Ascending aorta (tissue), 2 donors: ENCODE results near the gene NLRC3. TPM values are rescaled to one million over a fixed set of nuclear protein-coding genes. Genes with fewer than 3 reads are reported as not detected.

Experiments used
- DNase-seq, 2 donors: peaks; one replicate each; pipeline ENCODE4 v3.0.0-alpha.2; 2019; ENCODE audit warnings: low spot score in 2 of 2
- H3K27ac ChIP-seq, 2 donors: fragments of 200-600 bp; sonication (generic); one replicate each; pipeline ENCODE4 v1.5.1; 2016 to 2017; ENCODE audit warnings: mild to moderate bottlenecking in 1 of 2
- H3K27me3 ChIP-seq: fragments of 200-600 bp; sonication (generic); one replicate; pipeline ENCODE4 v1.5.1; 2017
- H3K36me3 ChIP-seq, 2 donors: fragments of 200-600 bp; sonication (generic); one replicate each; pipeline ENCODE4 v1.5.1; 2016
- H3K4me1 ChIP-seq, 2 donors: fragments of 200-600 bp; sonication (generic); one replicate each; pipeline ENCODE4 v1.5.1; 2016 to 2017; ENCODE audit warnings: mild to moderate bottlenecking in 1 of 2
- H3K4me3 ChIP-seq, 2 donors: fragments of 200-600 bp; sonication (generic); one replicate each; pipeline ENCODE4 v1.5.1; 2016 to 2017; ENCODE audit warnings: mild to moderate bottlenecking in 1 of 2
- H3K9me3 ChIP-seq, 2 donors: fragments of 200-600 bp; sonication (generic); one replicate each; pipeline ENCODE4 v1.5.1; 2016
- CTCF ChIP-seq, 3 experiments: fragments of 200-600 bp in 2 of 3; fragments of 450-650 bp in 1 of 3; sonication (generic) in 2 of 3; IDR thresholded peaks; one replicate each; pipeline ENCODE4 v1.5.1; 2016 to 2019; ENCODE audit warnings: antibody characterized with exemption in 3 of 3, mild to moderate bottlenecking in 1 of 3, moderate library complexity in 1 of 3
- intact Hi-C: fragments of 100-400 bp; cut with DNase I; formaldehyde crosslinking; loops from one replicate; pipeline ENCODE4 v1.15.1; 2023
- total RNA-seq: library from RNA; depleted of rRNA; stranded (reverse); fragments of >200 nt; gene quantifications from one replicate; pipeline ENCODE4 v1.1.0, GENCODE V29; 2016

The NLRC3 gene
- total RNA-seq, 1 donor from 2014 or later = 2.1 TPM

- no peak for DNase-seq
- H3K36me3 ChIP-seq = peaks cover 27 to 38% of the 10 kb centered on the region in 2 donors
- peaks cover 0 to 19% of the 10 kb centered on the region in 2 donors for H3K4me1 ChIP-seq
- TF ChIP-seq CTCF (IDR thresholded peaks at IDR 0.05) = no peak
- no peak overlapping the region for H3K27ac ChIP-seq
- intact Hi-C loops = no loop called here
- no peak overlapping the region for H3K4me3 ChIP-seq
- no peaks in the 10 kb centered on the region for H3K27me3 ChIP-seq
- no peaks in the 10 kb centered on the region for H3K9me3 ChIP-seq
Measured at GRCh38 chr16:3534126-3534525, 43.1 kb downstream of the NLRC3 start.

- Histone ChIP-seq H3K36me3 (peaks cover 27 to 38% of the 10 kb centered on the region in 2 donors), H3K27ac (no peak overlapping the region), H3K4me3 (no peak overlapping the region), H3K4me1 (peaks cover 0 to 16% of the 10 kb centered on the region in 2 donors), H3K27me3 (no peaks in the 10 kb centered on the region), H3K9me3 (no peaks in the 10 kb centered on the region)
- no peak for DNase-seq
- no peak for TF ChIP-seq CTCF (IDR thresholded peaks at IDR 0.05)
- intact Hi-C loops = no loop called here
Measured at GRCh38 chr16:3532741-3533140, 44.5 kb downstream of the NLRC3 start.

- H3K4me1 ChIP-seq = peaks cover 0 to 2% of the 10 kb centered on the region in 2 donors
- no peak overlapping the region for H3K4me3 ChIP-seq
- no peak overlapping the region for H3K27ac ChIP-seq
- no peaks in the 10 kb centered on the region for H3K9me3 ChIP-seq
- peaks cover 30 to 45% of the 10 kb centered on the region in 2 donors for H3K36me3 ChIP-seq
- no peak for DNase-seq
- no peaks in the 10 kb centered on the region for H3K27me3 ChIP-seq
- intact Hi-C loops = no loop called here
- no peak for TF ChIP-seq CTCF (IDR thresholded peaks at IDR 0.05)
Measured at GRCh38 chr16:3530371-3530914, 46.8 kb downstream of the NLRC3 start.

- no peaks in the 10 kb centered on the region for H3K27me3 ChIP-seq
- H3K4me1 ChIP-seq = no peaks in the 10 kb centered on the region
- no peak overlapping the region for H3K27ac ChIP-seq
- H3K9me3 ChIP-seq = no peaks in the 10 kb centered on the region
- peaks cover 39 to 49% of the 10 kb centered on the region in 2 donors for H3K36me3 ChIP-seq
- no peak overlapping the region for H3K4me3 ChIP-seq
- intact Hi-C loops = no loop called here
- TF ChIP-seq CTCF (IDR thresholded peaks at IDR 0.05) = no peak
- no peak for DNase-seq
Measured at GRCh38 chr16:3529175-3529574, 48.0 kb downstream of the NLRC3 start.

GRCh38 chr16:3528406-3528805, 48.8 kb downstream of the NLRC3 start:
- H3K36me3 ChIP-seq = peaks cover 40 to 50% of the 10 kb centered on the region in 2 donors
- H3K4me1 ChIP-seq = no peaks in the 10 kb centered on the region
- TF ChIP-seq CTCF (IDR thresholded peaks at IDR 0.05) = no peak
- no peak overlapping the region for H3K4me3 ChIP-seq
- intact Hi-C loops = no loop called here
- H3K9me3 ChIP-seq = no peaks in the 10 kb centered on the region
- H3K27me3 ChIP-seq = no peaks in the 10 kb centered on the region
- no peak overlapping the region for H3K27ac ChIP-seq
- DNase-seq = no peak
